Muscle of back (tissue), 11 donors: ENCODE measurements around the gene BLNK. TPM values are rescaled to one million over a fixed set of nuclear protein-coding genes. Genes with fewer than 3 reads are reported as not detected.
A peak's percentile ranks its signal among the peaks of the same experiment; 100 is the strongest.

Experiments used
- DNase-seq, 3 donors: peaks; one replicate each; pipeline versions ENCODE4 v3.0.0 to v3.0.0-alpha.2; 2013
- polyA plus RNA-seq, 10 donors: library from polyadenylated mRNA; unstranded; fragments of 120-200 nt; gene quantifications; one replicate each; pipeline ENCODE4 v1.2.1, GENCODE V29; 2013; ENCODE audit not compliant: insufficient read length in 10 of 10

Gene BLNK
- polyA plus RNA-seq, 10 donors: 1.4 to 2.9 (median 2.0) TPM

GRCh38 chr10:96263669-96264068 lies 7.7 kb downstream of the BLNK start:
- peak in 1 of 3 donors; percentile 59 for DNase-seq

- no peak for DNase-seq
These were observed 8.2 kb downstream of the BLNK start for GRCh38 chr10:96263176-96263575.

- DNase-seq: no peak
These were observed 9.4 kb downstream of the BLNK start for GRCh38 chr10:96261930-96262329.

DNA sequence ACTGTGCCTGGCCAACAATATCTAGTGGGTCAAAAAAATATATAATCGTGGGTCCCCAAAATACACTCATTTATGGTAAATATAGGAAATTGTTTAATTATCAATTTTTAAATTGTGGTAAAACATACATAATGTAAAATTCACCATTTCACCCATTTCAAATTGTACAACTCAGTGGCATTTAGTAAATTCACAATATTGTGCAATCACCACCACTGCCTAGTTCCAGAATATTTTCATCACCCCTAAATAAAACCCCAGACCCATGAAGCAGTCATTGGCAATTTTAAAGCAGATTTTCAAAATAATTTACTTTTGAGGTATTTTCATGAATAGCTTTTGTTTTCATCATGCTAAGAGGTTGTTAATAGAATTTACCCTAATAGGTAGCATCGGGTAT lies 10.2 kb downstream of the BLNK start:
- DNase-seq: no peak

- DNase-seq: no peak
These were observed 11.4 kb downstream of the BLNK start for GRCh38 chr10:96260014-96260413.

DNA sequence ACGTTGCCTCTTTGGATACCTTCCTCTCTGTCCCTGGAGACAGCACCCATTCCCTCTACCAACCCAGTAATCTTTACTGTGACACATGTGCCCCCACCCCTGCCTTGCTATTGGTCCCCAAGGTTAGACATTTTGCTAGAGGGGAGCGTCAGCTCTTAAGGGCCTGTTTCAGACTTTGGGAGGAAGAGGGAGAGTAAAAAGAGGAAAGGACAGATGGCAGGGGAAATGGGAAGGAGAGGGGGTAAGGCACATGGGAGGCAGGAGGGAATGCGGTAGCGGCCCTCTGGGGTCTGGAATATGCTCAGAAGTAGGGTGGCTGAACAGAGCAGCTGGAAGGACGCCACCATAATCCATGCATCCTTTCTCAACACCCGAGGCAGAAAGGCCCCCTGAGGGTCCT lies 12.2 kb downstream of the BLNK start:
- peak in 1 of 3 donors; percentile 15 for DNase-seq

DNA sequence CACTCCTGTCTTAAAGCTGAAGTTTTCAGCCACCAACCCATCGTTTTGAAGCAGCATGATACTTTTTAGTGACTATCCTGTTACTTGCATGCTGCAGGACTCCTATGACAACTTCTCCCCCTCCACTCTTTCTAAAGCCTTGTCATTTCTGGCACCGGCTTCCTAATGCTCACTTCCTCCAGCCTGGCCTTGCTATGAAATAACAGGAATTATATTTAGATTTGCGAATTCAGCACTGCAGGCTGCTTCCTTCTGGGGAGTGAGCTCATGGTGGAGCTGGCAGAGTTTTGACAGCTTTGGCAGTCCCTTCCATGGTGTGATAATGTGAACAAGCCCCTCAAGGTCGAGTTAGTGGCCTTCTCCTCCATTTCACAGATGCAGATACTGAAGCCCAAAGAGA lies 13.4 kb downstream of the BLNK start:
- peak in 2 of 3 donors; percentile 11 to 62 for DNase-seq

- DNase-seq: no peak
These were observed 15.6 kb downstream of the BLNK start for GRCh38 chr10:96255549-96256333.

DNA sequence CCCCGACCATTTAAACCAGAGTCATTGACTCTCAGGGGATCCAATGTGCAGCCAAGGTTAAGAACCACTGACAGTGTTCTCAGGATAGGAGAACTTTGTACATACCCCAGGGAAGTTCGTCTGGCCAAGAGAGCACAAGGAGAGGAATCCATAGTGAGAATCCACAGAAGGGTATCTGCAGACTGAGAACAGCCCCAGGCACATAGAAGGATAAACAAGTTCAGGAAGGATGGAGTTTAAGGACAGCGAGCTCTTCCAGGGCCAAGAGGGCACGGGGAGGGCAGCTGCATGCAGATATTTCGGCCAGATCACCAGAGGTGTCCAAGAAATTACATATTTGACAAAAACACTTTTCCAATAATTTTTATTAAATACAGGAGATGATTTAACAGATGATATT lies 16.4 kb downstream of the BLNK start:
- DNase-seq: no peak

DNA sequence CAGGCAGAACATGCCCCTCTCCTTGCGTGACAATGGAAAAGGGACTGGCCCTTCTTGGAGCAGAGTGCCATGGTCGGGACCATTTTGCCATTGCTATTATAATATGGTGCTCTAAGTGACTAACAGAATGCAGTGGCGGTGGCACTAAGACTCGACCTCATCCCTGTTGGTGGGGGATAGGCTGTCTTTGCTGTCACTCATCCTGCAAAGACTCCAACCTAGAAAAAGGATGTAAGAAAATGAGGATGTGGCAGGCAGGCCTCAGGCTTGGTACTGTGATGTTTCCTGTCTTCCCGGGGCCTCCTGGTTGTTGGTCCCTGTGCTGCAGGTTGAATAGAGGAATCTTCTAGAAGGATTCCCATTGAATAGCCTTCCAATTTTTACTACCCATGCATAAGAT lies 18.6 kb downstream of the BLNK start:
- no peak for DNase-seq

GRCh38 chr10:96250349-96250748 lies 21.0 kb downstream of the BLNK start:
- no peak for DNase-seq

DNA sequence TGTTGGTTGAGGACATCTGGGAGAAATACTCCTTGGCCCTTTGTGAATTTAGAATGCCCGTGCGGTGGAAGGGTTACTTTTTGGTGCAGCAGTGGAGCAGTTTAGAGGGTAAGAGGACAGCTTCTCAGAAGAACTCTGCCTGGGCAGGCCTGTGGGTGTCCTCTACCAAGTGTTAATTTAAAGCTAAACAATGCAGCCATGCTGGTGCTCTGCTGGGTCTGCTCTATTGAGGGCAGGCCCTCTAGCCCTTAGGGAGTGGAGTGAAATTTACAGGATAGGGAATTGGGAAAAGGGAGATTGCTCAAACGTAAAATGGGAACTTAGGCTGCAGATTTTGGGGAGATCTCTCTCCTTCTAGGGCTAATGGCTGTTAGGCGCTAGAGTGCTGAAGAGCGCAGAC lies 22.1 kb downstream of the BLNK start:
- DNase-seq: no peak

GRCh38 chr10:96244354-96244753 lies 27.0 kb downstream of the BLNK start:
- DNase-seq: no peak

DNA sequence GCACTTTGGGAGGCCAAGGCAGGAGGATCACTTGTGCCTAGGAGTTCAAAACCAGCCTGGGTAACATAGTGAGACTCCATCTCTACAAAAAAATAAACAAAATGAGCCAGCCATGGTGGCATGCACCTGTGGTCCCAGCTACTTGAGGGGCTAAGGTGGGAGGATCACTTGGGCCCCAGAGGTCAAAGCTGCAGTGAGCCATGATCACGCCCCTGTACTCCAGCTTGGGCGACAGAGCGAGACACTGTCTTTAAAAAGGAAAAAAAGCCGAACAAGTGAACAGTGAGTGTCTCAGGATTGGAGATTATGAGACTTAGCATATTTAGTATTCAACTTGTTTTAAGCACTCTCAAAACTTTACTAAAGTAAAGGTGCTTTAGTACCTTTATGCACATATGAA lies 28.1 kb downstream of the BLNK start:
- DNase-seq: no peak

DNA sequence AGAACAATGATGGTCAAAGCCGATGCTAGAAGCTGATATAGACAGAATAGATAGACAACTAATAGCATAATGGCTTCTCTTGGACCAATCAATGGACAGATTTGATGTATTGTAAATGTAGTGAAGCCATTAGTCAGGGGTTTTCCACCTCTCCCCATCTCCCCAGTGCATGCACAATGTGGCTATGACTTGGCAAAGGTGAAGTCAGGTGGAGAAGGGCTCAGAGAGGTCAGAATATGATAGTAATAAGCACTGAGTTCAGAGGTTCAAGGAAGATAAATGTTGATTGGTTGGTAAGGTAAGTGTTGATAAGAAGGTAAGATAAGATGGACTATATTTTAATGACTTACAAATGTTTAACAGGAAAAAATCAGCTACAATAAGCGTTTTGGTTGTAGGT lies 28.5 kb downstream of the BLNK start:
- no peak for DNase-seq

DNA sequence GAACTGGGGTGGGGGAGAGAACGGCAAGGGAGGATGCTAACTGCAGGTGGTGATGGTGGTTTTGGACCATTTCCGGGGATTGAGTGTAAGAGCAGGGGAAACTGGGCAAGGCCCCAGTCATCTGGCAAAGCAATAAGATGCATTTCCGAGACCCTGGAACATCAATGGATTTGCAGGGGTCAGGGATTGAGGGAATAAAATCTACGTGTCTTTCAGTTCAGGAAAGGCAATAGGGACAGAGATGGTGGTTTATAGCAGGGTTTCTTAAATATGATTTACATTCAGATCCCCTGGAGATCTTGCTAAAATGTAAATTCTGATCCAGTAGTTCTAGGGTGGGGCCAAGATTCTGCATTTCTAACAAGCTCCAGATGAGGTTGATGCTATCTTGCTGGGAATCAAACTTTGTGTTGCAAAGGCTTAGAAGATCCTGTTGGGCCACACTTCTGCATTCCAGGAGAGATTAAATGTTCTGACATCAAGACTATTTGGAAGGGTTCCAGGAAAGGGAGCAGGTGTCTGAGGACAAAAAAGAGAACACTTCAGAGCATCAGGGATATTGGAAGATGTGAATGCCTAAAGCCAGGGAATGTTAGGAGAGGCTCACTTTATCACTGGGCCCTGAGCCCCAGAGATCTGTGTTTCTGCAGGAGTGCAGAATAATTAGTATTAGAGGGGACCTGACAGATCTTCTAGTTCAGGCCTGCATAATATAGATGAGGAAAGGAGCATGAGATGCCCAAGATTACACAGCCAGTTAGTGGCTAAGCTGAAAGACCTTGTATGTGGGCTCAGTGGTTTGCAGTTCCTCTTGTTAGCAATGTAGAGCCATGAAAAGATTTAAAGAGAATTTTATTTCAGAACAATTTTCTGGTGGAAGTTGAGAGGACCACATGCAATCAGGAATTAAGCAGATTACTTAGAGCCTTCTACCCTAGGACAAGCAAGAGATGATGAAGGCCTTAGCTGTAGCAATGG lies 32.4 kb downstream of the BLNK start:
- peak in 1 of 3 donors; percentile 58 for DNase-seq

DNA sequence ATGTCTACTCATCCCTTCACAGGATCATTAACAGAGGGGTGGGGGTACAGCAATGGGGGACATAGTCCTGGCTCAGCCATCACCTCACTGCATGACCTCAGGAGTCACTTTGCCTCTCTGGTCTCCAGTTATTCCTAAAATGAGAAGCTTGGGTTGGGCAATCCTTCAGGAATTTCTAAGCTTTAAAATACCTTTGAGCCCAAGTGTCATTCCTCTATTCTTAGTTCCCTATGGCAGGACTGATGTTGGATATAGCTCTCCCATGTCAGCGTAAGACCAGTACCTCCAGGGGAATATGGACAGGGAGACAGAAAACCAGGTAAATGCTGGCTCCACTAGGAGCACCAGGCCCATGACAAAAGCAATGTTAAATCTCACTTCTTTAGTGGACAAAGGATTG lies 34.5 kb downstream of the BLNK start:
- DNase-seq: no peak

DNA sequence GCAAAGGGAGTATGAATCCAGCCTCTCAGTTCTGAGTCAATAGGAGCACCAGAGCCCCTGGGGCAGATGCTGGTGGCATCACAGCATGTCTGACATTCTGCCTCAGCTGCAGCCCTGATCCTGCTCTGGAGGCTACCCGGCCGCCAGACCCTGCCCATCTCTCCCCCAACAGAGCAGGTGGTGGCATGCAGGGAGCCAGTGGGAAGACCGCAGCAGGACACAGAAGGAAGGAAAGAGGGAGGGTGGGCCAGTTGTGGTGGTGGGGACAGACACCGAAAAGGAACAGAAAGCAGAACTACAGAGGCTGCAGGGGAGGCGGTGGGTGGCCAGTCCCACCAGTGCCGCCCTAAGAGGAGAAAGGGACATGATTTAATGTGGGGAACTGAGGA lies 35.3 kb downstream of the BLNK start:
- no peak for DNase-seq

- DNase-seq: no peak
These were observed 35.9 kb downstream of the BLNK start for GRCh38 chr10:96235326-96236089.

DNA sequence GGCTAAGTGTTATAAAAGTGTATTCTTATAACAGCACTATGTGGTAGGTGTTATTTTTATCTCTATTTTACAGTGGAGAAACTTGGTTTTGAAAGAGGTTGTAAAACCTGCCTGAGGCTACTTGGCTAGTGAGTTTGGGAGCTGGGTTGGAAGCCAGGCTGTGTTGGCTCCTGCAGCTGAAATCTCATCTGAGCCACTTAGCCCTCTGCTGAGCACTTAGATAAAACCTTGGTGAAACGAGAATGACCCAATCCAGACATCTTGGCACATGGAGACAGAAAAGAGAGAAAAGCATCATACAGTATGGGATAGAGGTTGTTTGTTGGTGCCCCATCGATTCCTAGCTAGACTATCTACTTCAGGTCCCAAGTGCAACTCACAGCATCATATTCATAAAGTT lies 37.4 kb downstream of the BLNK start:
- DNase-seq: no peak

- DNase-seq: no peak
These were observed 40.8 kb downstream of the BLNK start for GRCh38 chr10:96230527-96230926.

DNA sequence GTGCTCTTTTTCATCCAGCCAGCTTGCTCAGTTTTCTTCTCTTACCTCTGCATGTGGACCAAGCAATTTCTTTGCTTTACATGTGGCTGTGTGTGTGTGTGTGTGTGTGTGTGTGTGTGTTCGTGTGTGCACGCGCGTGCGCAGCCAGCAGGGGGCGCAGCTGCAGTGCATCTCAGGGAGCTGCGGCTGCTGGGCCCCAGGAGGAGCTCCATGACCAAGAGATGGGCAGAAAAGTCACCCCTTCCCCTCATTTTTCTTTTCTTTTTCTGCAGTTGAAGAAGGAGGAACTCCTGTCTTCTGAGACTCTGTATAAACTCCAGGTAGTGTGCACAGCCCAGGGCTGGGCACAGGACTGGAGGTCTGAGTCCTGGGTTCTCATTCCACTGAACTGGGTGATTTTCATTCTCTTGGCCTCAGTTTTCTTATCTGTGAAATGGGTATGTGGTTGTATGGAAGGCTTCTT lies 41.8 kb downstream of the BLNK start:
- DNase-seq: peak; percentile 41 to 84 (median 82)
